GM12892 (cell line): Measurements from ENCODE around the gene AGO4.

Experiments used
- POLR2A ChIP-seq: IDR thresholded peaks from 2 replicates; pipeline ENCODE4 v1.6.1; 2011; ENCODE audit warnings: low read depth, low read length, control low read depth
- POLR2AphosphoS5 ChIP-seq: IDR thresholded peaks from 2 replicates; pipeline ENCODE4 v1.6.1; 2011; ENCODE audit warnings: low read depth, low read length, control low read depth
- TAF1 ChIP-seq: IDR thresholded peaks from 2 replicates; pipeline ENCODE4 v1.6.1; 2011; ENCODE audit warnings: low read depth, mild to moderate bottlenecking, control low read depth, low read length, borderline replicate concordance

GRCh38 chr1:35893051-35893879, 85.4 kb downstream of the AGO4 start:
- TF ChIP-seq POLR2AphosphoS5 (no peak), POLR2A (no peak), TAF1 (no peak)
